Right hindlimb (tissue), 1 donor: ENCODE measurements around the gene PLAAT4.
"Not testable (repeated sequence)": the region's sequence is repeated elsewhere in the genome, so short reads cannot be mapped to it uniquely, and the experiment has no call there.

ENCODE experiments used
- DNase-seq: peaks from one replicate; pipeline ENCODE4 v3.0.0-alpha.2; 2018

The PLAAT4 gene

GRCh38 chr11:63511048-63511748, 25.4 kb upstream of the PLAAT4 start:
- DNase-seq = no peak

GRCh38 chr11:63512816-63513215, 23.8 kb upstream of the PLAAT4 start:
- no peak for DNase-seq

- no peak for DNase-seq
Measured at GRCh38 chr11:63516109-63516508, 20.5 kb upstream of the PLAAT4 start.

- DNase-seq = no peak
Measured at GRCh38 chr11:63517156-63517555, 19.5 kb upstream of the PLAAT4 start.

- no peak for DNase-seq
Measured at GRCh38 chr11:63518548-63518947, 18.1 kb upstream of the PLAAT4 start.

- no peak for DNase-seq
Measured at GRCh38 chr11:63520606-63521170, 15.9 kb upstream of the PLAAT4 start.

- no peak for DNase-seq
Measured at GRCh38 chr11:63521896-63522295, 14.7 kb upstream of the PLAAT4 start.

- DNase-seq = no peak
Measured at GRCh38 chr11:63523151-63523550, 13.5 kb upstream of the PLAAT4 start.

- DNase-seq = no peak
Measured at GRCh38 chr11:63527667-63528066, 8.9 kb upstream of the PLAAT4 start.

- not testable (repeated sequence) for DNase-seq
Measured at GRCh38 chr11:63528156-63528555, 8.5 kb upstream of the PLAAT4 start.

- DNase-seq = not testable (repeated sequence)
Measured at GRCh38 chr11:63528729-63529278, 7.8 kb upstream of the PLAAT4 start.

- DNase-seq = not testable (repeated sequence)
Measured at GRCh38 chr11:63529373-63529772, 7.2 kb upstream of the PLAAT4 start.

GRCh38 chr11:63530021-63530420, 6.6 kb upstream of the PLAAT4 start:
- DNase-seq = no peak

- DNase-seq = not testable (repeated sequence)
Measured at GRCh38 chr11:63531074-63531792, 5.4 kb upstream of the PLAAT4 start.

- no peak for DNase-seq
Measured at GRCh38 chr11:63532117-63532516, 4.5 kb upstream of the PLAAT4 start.

- no peak for DNase-seq
Measured at GRCh38 chr11:63532799-63533475, 3.7 kb upstream of the PLAAT4 start.

- DNase-seq = no peak
Measured at GRCh38 chr11:63534076-63534475, 2.5 kb upstream of the PLAAT4 start.

- DNase-seq = no peak
Measured at GRCh38 chr11:63534895-63535461, 1.6 kb upstream of the PLAAT4 start.

GRCh38 chr11:63535734-63536133, 874 bp upstream of the PLAAT4 start:
- DNase-seq = no peak

- peak; percentile 78 for DNase-seq
Measured at GRCh38 chr11:63537293-63538101, 889 bp downstream of the PLAAT4 start.

- not testable (repeated sequence) for DNase-seq
Measured at GRCh38 chr11:63542506-63542905, 5.9 kb downstream of the PLAAT4 start.

GRCh38 chr11:63543711-63544110, 7.1 kb downstream of the PLAAT4 start:
- DNase-seq = no peak
